ENCODE data around the gene FXR2. TPM values are rescaled to one million over a fixed set of nuclear protein-coding genes. Genes with fewer than 3 reads are reported as not detected.

Gene FXR2
- total RNA-seq, 1 donor from 2014 or later = 19.3 TPM

DNA sequence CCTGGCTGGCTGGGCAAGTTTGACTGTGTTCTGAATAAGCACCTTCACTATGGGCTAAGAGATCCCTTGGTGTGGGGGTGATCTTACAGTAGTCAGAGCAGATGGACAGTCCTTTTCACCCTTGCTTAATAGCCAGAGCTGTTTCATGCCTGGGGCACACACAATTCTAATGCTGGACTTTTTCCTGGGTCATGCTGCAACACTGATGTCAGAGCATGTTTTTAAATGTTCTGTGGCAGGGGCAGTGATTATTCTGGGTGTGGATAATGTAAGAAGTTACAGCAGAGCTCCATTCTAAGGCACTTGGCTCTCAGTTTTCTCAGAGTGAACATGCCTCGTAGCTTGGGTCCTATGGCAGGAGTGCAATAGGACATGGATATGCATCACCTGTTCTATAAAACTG is 39.2 kb downstream of the FXR2 start:
- no peak for DNase-seq (ENCODE audit: low spot score in 2 of 2)
- TF ChIP-seq, protein P1, sequence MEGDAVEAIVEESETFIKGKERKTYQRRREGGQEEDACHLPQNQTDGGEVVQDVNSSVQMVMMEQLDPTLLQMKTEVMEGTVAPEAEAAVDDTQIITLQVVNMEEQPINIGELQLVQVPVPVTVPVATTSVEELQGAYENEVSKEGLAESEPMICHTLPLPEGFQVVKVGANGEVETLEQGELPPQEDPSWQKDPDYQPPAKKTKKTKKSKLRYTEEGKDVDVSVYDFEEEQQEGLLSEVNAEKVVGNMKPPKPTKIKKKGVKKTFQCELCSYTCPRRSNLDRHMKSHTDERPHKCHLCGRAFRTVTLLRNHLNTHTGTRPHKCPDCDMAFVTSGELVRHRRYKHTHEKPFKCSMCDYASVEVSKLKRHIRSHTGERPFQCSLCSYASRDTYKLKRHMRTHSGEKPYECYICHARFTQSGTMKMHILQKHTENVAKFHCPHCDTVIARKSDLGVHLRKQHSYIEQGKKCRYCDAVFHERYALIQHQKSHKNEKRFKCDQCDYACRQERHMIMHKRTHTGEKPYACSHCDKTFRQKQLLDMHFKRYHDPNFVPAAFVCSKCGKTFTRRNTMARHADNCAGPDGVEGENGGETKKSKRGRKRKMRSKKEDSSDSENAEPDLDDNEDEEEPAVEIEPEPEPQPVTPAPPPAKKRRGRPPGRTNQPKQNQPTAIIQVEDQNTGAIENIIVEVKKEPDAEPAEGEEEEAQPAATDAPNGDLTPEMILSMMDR (IDR thresholded peaks at IDR 0.05) = no peak
- Histone ChIP-seq H3K4me3 (peak overlapping the region in 1 of 2 donors; percentile 78), H3K4me1 (peaks cover 3 to 28% of the 10 kb centered on the region in 2 donors), H3K9me3 (no peaks in the 10 kb centered on the region), H3K36me3 (peaks cover 56 to 62% of the 10 kb centered on the region in 2 donors), H3K27ac (peak overlapping the region in 1 of 2 donors; percentile 93), H3K27me3 (no peaks in the 10 kb centered on the region)
- intact Hi-C loops (cut with DNase I) = no loop called here

DNA sequence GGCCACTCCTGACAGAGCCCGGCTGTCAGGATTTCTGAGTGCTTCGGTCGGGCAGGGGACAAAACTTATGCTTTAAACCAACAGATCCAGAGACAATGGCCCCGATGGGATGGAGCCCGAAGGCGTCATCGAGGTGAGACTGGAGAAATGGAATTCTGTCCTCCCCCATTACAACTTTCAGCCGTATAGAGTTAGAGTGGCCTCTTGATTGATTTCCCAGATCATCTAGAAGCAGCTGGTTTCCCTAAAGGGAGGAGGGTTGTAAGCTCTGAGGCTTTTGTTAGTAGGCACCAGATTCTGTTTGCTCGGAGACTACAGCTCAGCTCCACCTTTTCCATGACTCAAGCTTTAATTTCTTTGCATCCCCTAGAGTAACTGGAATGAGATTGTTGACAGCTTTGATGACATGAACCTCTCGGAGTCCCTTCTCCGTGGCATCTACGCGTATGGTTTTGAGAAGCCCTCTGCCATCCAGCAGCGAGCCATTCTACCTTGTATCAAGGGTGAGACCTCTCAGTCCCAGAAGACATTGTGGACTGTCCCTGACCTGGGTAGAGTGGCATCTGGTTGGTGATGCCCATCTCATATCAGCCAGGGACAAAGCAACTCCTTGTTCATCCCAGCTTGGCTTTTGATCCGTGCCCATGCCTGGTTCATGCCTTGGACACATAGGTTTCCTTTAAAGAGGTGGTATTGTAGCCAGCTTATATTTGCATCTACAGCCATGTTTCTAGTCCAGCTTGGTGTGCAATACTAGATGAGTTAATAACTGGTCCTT is 40.3 kb downstream of the FXR2 start:
- Histone ChIP-seq H3K27ac (peak overlapping the region; percentile 93 to 99), H3K4me1 (peaks cover 0 to 20% of the 10 kb centered on the region in 2 donors), H3K36me3 (peaks cover 65 to 67% of the 10 kb centered on the region in 2 donors), H3K9me3 (no peaks in the 10 kb centered on the region), H3K27me3 (no peaks in the 10 kb centered on the region), H3K4me3 (peak overlapping the region; percentile 78 to 94)
- TF ChIP-seq, protein P1 (IDR thresholded peaks at IDR 0.05) = no peak
- no peak for DNase-seq (ENCODE audit: low spot score in 2 of 2)
- intact Hi-C loops (cut with DNase I) = loop anchor here (5.0 kb wide), 2 partner anchors 263 to 322 kb away; partner anchors contain the start of genes CTDNEP1 and ELP5

DNA sequence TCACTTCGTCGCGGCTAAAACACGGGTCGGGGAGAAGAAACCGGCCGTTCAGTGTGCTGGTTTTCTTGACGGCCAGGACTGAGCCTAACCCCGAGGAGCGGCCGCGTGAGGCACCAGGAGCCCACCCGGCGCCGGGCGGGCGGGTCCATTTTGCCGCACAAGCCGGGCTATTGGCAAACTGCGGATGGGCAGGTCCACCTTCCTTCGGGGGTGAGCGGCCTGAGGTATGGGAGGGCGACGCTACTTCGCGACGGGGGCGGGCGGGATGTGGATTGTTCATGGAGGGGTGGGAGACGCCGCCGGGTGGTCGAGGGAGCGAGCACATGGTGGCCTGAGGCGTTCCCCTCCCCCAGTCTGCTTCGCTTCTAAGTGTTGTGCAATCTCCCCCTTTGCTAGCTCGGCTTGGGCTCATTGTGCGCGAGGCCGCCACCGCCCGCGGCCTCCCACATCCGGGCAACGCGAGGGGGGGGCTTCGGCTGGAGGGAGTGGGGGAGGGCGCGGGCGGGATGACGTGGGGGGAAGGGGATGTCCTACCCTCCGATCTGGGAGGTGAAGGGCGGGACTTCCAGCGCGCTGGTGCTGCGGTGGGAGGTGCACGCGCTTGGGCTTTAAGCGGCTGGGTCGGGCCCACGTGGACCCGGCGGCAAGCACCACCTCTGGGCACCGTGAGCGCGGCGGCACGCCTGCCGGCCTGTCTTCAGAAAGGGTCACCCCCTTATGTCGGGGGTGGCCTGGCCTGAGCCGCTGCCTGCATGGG is 41.2 kb downstream of the FXR2 start:
- H3K36me3 ChIP-seq = peaks cover 62 to 65% of the 10 kb centered on the region in 2 donors
- H3K4me1 ChIP-seq = peaks cover 0 to 15% of the 10 kb centered on the region in 2 donors
- H3K4me3 ChIP-seq = peak overlapping the region; percentile 78 to 94
- H3K27me3 ChIP-seq = no peaks in the 10 kb centered on the region
- peak overlapping the region; percentile 93 to 99 for H3K27ac ChIP-seq
- intact Hi-C loops (cut with DNase I) = loop anchor here (1.0 to 5.0 kb wide), 4 partner anchors 41 to 321 kb away; partner anchors contain the start of genes CTDNEP1, ELP5 and FXR2
- TF ChIP-seq, protein P1 (IDR thresholded peaks at IDR 0.05) = no peak
- no peaks in the 10 kb centered on the region for H3K9me3 ChIP-seq
- peak; percentile 65 to 94 for DNase-seq (ENCODE audit: low spot score in 2 of 2)

DNA sequence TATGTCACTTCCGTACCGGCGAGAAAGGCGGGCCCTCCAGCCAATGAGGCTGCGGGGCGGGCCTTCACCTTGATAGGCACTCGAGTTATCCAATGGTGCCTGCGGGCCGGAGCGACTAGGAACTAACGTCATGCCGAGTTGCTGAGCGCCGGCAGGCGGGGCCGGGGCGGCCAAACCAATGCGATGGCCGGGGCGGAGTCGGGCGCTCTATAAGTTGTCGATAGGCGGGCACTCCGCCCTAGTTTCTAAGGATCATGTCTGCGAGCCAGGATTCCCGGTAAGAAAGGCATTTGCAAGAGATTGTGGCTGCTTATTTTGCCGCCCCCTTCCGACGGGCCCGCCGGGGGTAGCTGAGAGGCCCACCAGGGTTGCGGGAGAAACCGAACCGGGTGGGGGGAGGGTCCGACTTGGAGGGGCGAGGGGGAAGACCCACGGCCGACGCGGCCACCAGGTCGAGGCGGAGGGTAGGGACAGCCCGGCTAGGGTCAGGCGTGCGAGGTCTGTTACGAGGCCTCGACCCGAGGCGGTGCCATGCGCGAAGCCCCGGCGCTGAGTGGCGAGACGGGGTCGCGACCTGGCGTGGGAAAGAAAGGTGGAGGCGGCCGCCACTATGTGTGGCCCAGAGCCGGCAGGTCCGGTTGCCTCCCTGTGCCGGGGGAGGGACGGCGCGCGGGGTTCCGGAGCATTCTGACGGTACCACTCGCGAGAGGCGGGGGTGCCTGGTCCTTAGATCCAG is 41.9 kb downstream of the FXR2 start:
- Histone ChIP-seq H3K4me1 (peaks cover 0 to 15% of the 10 kb centered on the region in 2 donors), H3K4me3 (peak overlapping the region; percentile 78 to 94), H3K27me3 (no peaks in the 10 kb centered on the region), H3K9me3 (no peaks in the 10 kb centered on the region), H3K36me3 (peaks cover 55 to 58% of the 10 kb centered on the region in 2 donors), H3K27ac (peak overlapping the region; percentile 93 to 99)
- intact Hi-C loops (cut with DNase I) = loop anchor here (1.0 to 5.0 kb wide), 8 partner anchors 11 to 320 kb away; partner anchors contain the start of genes CTDNEP1, ELP5, FXR2 and MPDU1
- DNase-seq (ENCODE audit: low spot score in 2 of 2) = peak; percentile 99 to 100
- TF ChIP-seq, protein P1 (IDR thresholded peaks at IDR 0.05) = no peak

DNA sequence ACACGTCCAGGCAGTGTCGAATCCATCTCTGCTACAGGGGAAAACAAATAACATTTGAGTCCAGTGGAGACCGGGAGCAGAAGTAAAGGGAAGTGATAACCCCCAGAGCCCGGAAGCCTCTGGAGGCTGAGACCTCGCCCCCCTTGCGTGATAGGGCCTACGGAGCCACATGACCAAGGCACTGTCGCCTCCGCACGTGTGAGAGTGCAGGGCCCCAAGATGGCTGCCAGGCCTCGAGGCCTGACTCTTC is 42.4 kb downstream of the FXR2 start:
- Histone ChIP-seq H3K4me3 (peak overlapping the region; percentile 46 to 58), H3K9me3 (no peaks in the 10 kb centered on the region), H3K36me3 (peaks cover 54 to 57% of the 10 kb centered on the region in 2 donors), H3K27ac (peak overlapping the region; percentile 86 to 99), H3K4me1 (peaks cover 0 to 15% of the 10 kb centered on the region in 2 donors), H3K27me3 (no peaks in the 10 kb centered on the region)
- TF ChIP-seq, protein P1 (IDR thresholded peaks at IDR 0.05) = no peak
- no peak for DNase-seq (ENCODE audit: low spot score in 2 of 2)
- intact Hi-C loops (cut with DNase I) = loop anchor here (1.0 to 5.0 kb wide), 7 partner anchors 11 to 320 kb away; partner anchors contain the start of genes CTDNEP1, ELP5, FXR2 and MPDU1

Data from ascending aorta (tissue), 2 donors.